GM06990 (cell line): Measurements from ENCODE around the gene XPOT.

ENCODE experiments used
- DNase-seq: peaks from one replicate; pipeline ENCODE4 v3.0.0-alpha.2; 2011; ENCODE audit not compliant: insufficient read length; ENCODE audit errors: extremely low read depth
- H3K27me3 ChIP-seq: replicated peaks from 2 replicates; pipeline ENCODE4 v1.6.0; 2011; ENCODE audit warnings: low read length; ENCODE audit not compliant: control insufficient read depth, insufficient read depth
- H3K36me3 ChIP-seq: 2 replicates; pipeline ENCODE4 v1.5.1; 2011; ENCODE audit warnings: low read length; ENCODE audit not compliant: control insufficient read depth, insufficient read depth
- H3K4me3 ChIP-seq: replicated peaks from 2 replicates; pipeline ENCODE4 v1.5.1; 2011; ENCODE audit warnings: low read depth, mild to moderate bottlenecking, control low read depth, low read length
- TF ChIP-seq, protein P1 (sequence below): IDR thresholded peaks from 2 replicates; pipeline ENCODE4 v1.5.1; 2011; ENCODE audit warnings: low read length, control low read depth, mild to moderate bottlenecking, inconsistent platforms; ENCODE audit not compliant: insufficient read depth, poor library complexity, severe bottlenecking

Gene XPOT

GRCh38 chr12:64461634-64462414, 57.6 kb downstream of the XPOT start:
- TF ChIP-seq, protein P1, sequence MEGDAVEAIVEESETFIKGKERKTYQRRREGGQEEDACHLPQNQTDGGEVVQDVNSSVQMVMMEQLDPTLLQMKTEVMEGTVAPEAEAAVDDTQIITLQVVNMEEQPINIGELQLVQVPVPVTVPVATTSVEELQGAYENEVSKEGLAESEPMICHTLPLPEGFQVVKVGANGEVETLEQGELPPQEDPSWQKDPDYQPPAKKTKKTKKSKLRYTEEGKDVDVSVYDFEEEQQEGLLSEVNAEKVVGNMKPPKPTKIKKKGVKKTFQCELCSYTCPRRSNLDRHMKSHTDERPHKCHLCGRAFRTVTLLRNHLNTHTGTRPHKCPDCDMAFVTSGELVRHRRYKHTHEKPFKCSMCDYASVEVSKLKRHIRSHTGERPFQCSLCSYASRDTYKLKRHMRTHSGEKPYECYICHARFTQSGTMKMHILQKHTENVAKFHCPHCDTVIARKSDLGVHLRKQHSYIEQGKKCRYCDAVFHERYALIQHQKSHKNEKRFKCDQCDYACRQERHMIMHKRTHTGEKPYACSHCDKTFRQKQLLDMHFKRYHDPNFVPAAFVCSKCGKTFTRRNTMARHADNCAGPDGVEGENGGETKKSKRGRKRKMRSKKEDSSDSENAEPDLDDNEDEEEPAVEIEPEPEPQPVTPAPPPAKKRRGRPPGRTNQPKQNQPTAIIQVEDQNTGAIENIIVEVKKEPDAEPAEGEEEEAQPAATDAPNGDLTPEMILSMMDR = no peak
- no peak for DNase-seq
- Histone ChIP-seq H3K27me3 (no peaks in the 10 kb centered on the region), H3K4me3 (no peak overlapping the region), H3K36me3 (peaks cover 3% of the 10 kb centered on the region)

GRCh38 chr12:64466178-64466577, 62.0 kb downstream of the XPOT start:
- Histone ChIP-seq H3K36me3 (peaks cover 6% of the 10 kb centered on the region), H3K27me3 (no peaks in the 10 kb centered on the region), H3K4me3 (no peak overlapping the region)
- TF ChIP-seq, protein P1 = no peak
- no peak for DNase-seq

DNA sequence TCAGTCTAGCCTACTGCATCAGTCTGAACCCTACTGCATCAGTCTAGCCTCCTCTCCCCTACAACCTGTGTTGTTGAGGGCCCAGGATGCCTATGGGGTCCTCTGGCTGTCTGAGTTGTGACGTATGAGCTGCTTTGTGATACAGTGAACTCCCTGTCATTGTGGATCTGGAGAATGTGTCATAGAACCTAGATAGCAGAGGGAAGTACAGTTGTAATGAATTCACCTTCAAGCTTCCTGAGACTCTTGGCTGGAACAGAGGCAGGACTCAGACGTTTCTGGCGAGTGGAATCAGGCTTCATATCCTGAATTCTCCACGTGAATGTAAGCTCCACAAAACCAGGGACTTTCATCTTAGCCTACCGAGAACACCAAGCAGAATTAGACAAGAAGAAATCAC, 64.8 kb downstream of the XPOT start:
- TF ChIP-seq, protein P1 = no peak
- no peaks in the 10 kb centered on the region for H3K27me3 ChIP-seq
- H3K36me3 ChIP-seq = peaks cover 13% of the 10 kb centered on the region

DNA sequence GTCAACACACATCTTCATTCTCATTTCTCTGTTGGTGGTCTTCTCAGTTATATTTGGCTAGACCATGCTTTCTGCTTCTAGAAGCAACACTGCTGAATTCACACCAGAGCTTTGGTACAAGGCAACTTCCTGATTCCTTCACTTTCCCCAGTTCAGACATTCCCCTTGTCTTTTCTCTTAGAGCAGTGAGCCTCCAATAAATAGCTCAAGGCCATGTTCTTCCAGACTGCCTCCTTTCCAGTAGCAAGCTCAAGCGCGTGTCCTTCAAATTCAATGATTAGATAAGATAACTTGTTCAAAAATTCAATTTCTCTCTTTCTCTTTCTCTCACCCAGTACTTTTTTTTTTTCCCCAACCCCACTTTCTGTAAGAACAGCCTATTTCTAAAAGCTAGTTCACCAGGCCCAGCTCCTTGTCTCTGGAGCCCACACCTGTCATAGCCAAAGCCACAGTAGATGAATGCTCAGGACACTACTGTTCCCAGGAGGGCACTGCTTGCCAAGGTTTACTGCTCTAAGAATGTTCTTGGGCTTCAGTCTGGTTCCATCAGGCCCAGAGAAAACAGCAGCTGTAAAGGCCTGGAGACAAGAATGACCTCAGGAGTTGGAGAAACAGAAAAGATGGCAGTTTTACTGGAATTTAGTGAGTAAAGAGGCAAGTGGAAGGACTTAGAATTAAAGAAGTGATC, 65.4 kb downstream of the XPOT start:
- DNase-seq = no peak
- no peak overlapping the region for H3K4me3 ChIP-seq
- peaks cover 13% of the 10 kb centered on the region for H3K36me3 ChIP-seq
- TF ChIP-seq, protein P1 = no peak
- no peaks in the 10 kb centered on the region for H3K27me3 ChIP-seq

More for the DNA sequence above, 64.8 kb downstream of the XPOT start:
- no peak overlapping the region for H3K4me3 ChIP-seq
- no peak for DNase-seq

DNA sequence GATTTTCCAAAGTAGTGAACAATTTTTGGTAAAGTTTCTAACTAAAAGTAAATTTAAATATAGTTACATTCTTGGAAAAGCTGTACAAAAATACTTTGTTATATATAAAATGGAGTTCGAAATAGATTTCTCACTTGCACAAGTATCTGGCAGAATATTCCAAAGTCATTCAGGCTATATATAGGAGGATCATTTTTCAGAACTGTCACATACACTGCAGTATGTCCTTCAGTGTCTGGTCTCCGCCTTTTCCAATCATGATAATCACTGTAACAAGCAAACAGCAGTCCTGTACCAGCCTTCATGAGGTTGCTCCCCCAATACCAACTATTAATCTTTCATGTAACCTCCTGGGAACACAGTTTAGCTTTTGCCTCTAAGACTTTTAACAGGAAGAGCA, 66.3 kb downstream of the XPOT start:
- TF ChIP-seq, protein P1 = no peak
- H3K36me3 ChIP-seq = peaks cover 18% of the 10 kb centered on the region

More for the DNA sequence above, 66.3 kb downstream of the XPOT start:
- DNase-seq = no peak
- Histone ChIP-seq H3K4me3 (no peak overlapping the region), H3K27me3 (no peaks in the 10 kb centered on the region)
